HuH-7.5 (cell line): ENCODE data around the gene SMARCE1.
"Not testable (repeated sequence)": the region's sequence is repeated elsewhere in the genome, so short reads cannot be mapped to it uniquely, and the experiment has no call there.

ENCODE experiments used
- DNase-seq: peaks from one replicate; pipeline ENCODE4 v3.0.0; 2011; ENCODE audit warnings: low spot score

The SMARCE1 gene

GRCh38 chr17:40610359-40610758, 37.3 kb downstream of the SMARCE1 start:
- DNase-seq: no peak

- no peak for DNase-seq
Measured at GRCh38 chr17:40608061-40608581, 39.5 kb downstream of the SMARCE1 start.

GRCh38 chr17:40607641-40608040, 40.0 kb downstream of the SMARCE1 start:
- DNase-seq: no peak

GRCh38 chr17:40606548-40607353, 40.9 kb downstream of the SMARCE1 start:
- no peak for DNase-seq

- DNase-seq: no peak
Measured at GRCh38 chr17:40605306-40605705, 42.3 kb downstream of the SMARCE1 start.

- no peak for DNase-seq
Measured at GRCh38 chr17:40604327-40605080, 43.1 kb downstream of the SMARCE1 start.

- no peak for DNase-seq
Measured at GRCh38 chr17:40602445-40603443, 44.9 kb downstream of the SMARCE1 start.

- DNase-seq: no peak
Measured at GRCh38 chr17:40600486-40601046, 47.1 kb downstream of the SMARCE1 start.

GRCh38 chr17:40599468-40599763, 48.2 kb downstream of the SMARCE1 start:
- no peak for DNase-seq

GRCh38 chr17:40598619-40599467, 48.8 kb downstream of the SMARCE1 start:
- no peak for DNase-seq

GRCh38 chr17:40598301-40598618, 49.4 kb downstream of the SMARCE1 start:
- no peak for DNase-seq

- no peak for DNase-seq
Measured at GRCh38 chr17:40597556-40598300, 49.9 kb downstream of the SMARCE1 start.

GRCh38 chr17:40597156-40597555, 50.5 kb downstream of the SMARCE1 start:
- no peak for DNase-seq

- DNase-seq: no peak
Measured at GRCh38 chr17:40596261-40596919, 51.2 kb downstream of the SMARCE1 start.

- no peak for DNase-seq
Measured at GRCh38 chr17:40590742-40591141, 56.9 kb downstream of the SMARCE1 start.

- no peak for DNase-seq
Measured at GRCh38 chr17:40588552-40588951, 59.1 kb downstream of the SMARCE1 start.

- DNase-seq: not testable (repeated sequence)
Measured at GRCh38 chr17:40586264-40586663, 61.4 kb downstream of the SMARCE1 start.

GRCh38 chr17:40584950-40585349, 62.7 kb downstream of the SMARCE1 start:
- not testable (repeated sequence) for DNase-seq

GRCh38 chr17:40582328-40582901, 65.2 kb downstream of the SMARCE1 start:
- DNase-seq: no peak
